K562 (cell line): Measurements from ENCODE around the gene CD164L2. TPM values are rescaled to one million over a fixed set of nuclear protein-coding genes. Genes with fewer than 3 reads are reported as not detected.

Experiments used
- ATF2 ChIP-seq: sonication (generic); formaldehyde crosslinking; IDR thresholded peaks from 2 replicates; pipeline ENCODE4 v1.8.1; 2022; ENCODE audit warnings: missing genetic modification reagents
- ATF7 ChIP-seq: fragments of 450-650 bp; IDR thresholded peaks from 2 replicates; pipeline ENCODE4 v1.7.1; 2014; ENCODE audit warnings: mild to moderate bottlenecking, moderate library complexity
- CREB1 ChIP-seq, 2 experiments: sonication (generic) in 1 of 2; formaldehyde crosslinking in 1 of 2; IDR thresholded peaks; 2 replicates each; pipeline versions ENCODE4 v1.6.1 to v1.8.0; 2012 to 2022; ENCODE audit warnings: inconsistent platforms in 1 of 2, mild to moderate bottlenecking in 1 of 2, missing genetic modification reagents in 1 of 2, moderate library complexity in 1 of 2
- CREM ChIP-seq: IDR thresholded peaks from 2 replicates; pipeline ENCODE4 v1.6.1; 2014; ENCODE audit warnings: antibody characterized with exemption, low read depth
- DLX4 ChIP-seq: fragments of 250-450 bp; sonication (Bioruptor Pico); IDR thresholded peaks from 2 replicates; pipeline ENCODE4 v1.6.1; 2021; ENCODE audit warnings: mild to moderate bottlenecking
- E2F6 ChIP-seq, 2 experiments: IDR thresholded peaks; 2 replicates each; pipeline ENCODE4 v1.6.1; 2011; ENCODE audit warnings: borderline replicate concordance in 1 of 2, control low read depth in 1 of 2, low read depth in 1 of 2, low read length in 1 of 2, mild to moderate bottlenecking in 1 of 2, mixed read lengths in 1 of 2, moderate library complexity in 1 of 2; ENCODE audit not compliant: insufficient read depth in 1 of 2, insufficient read length in 1 of 2, poor library complexity in 1 of 2, severe bottlenecking in 1 of 2; ENCODE audit errors: extremely low read depth in 1 of 2
- EWSR1 ChIP-seq: fragments of 450-650 bp; IDR thresholded peaks from 2 replicates; pipeline ENCODE4 v1.6.1; 2018; ENCODE audit warnings: borderline replicate concordance, mild to moderate bottlenecking, low read depth, moderate library complexity; ENCODE audit not compliant: partially characterized antibody
- GABPA ChIP-seq: fragments of 200-800 bp; sonication (Bioruptor generic); conservative IDR thresholded peaks from 2 replicates; pipeline ENCODE4 v1.6.1; 2016; ENCODE audit warnings: low read depth, missing genetic modification characterization, missing compliant biosample characterization
- MEIS2 ChIP-seq: fragments of 450-650 bp; IDR thresholded peaks from 2 replicates; pipeline ENCODE4 v1.6.1; 2014; ENCODE audit warnings: mild to moderate bottlenecking; ENCODE audit not compliant: partially characterized antibody
- MLX ChIP-seq, 2 experiments: fragments of 450-650 bp in 1 of 2; sonication (generic) in 1 of 2; formaldehyde crosslinking; conservative IDR thresholded peaks; 2 replicates each; pipeline versions ENCODE4 v1.4.0 to v1.8.1; 2020 to 2022; ENCODE audit warnings: mild to moderate bottlenecking in 1 of 2, missing genetic modification reagents in 1 of 2
- MYBL2 ChIP-seq, 2 experiments: fragments of 450-650 bp in 1 of 2; sonication (generic) in 1 of 2; formaldehyde crosslinking in 1 of 2; IDR thresholded peaks; 2 replicates each; pipeline versions ENCODE4 v1.6.1 to v1.8.1; 2017 to 2022; ENCODE audit warnings: borderline replicate concordance in 1 of 2, inconsistent platforms in 1 of 2, low read depth in 1 of 2, mild to moderate bottlenecking in 1 of 2, missing genetic modification reagents in 1 of 2, moderate library complexity in 1 of 2
- POLR2AphosphoS5 ChIP-seq: IDR thresholded peaks from 2 replicates; pipeline ENCODE4 v1.6.1; 2011; ENCODE audit warnings: mild to moderate bottlenecking, low read depth, low read length, moderate library complexity; ENCODE audit not compliant: control insufficient read depth, insufficient read depth
- ZBTB12 ChIP-seq: fragments of 250-450 bp; sonication (Bioruptor Pico); IDR thresholded peaks from 2 replicates; pipeline ENCODE4 v1.4.0; 2020
- ZNF263 ChIP-seq: sonication (generic); formaldehyde crosslinking; IDR thresholded peaks from 2 replicates; pipeline ENCODE4 v1.8.0; 2022; ENCODE audit warnings: mild to moderate bottlenecking, missing genetic modification reagents, borderline replicate concordance
- polyA plus RNA-seq, 8 experiments: library from polyadenylated mRNA; depleted of rRNA in 4 of 8; stranded (reverse) in 5 of 8; unstranded in 3 of 8; fragments of >200 nt; fragmentation: Nextera tagmentation in 2 of 8; fragmentation: Illumina TruSeq in 1 of 8; extraction: Ambion mirVana in 2 of 8; extraction: Trizol in 1 of 8; gene quantifications; 2 replicates each; pipeline versions ENCODE4 v1.2.1 to v1.2.3, GENCODE V29; 2011 to 2014; ENCODE audit warnings: inconsistent platforms in 1 of 8, missing spikeins in 1 of 8
- total RNA-seq, 7 experiments: library from RNA; depleted of rRNA in 6 of 7; stranded (reverse); fragments of >200 nt in 6 of 7; fragmentation: Illumina TruSeq in 2 of 7; extraction: Trizol in 2 of 7; gene quantifications; 2 replicates each; pipeline versions ENCODE4 v1.2.1 to v1.2.3, GENCODE V29; 2011 to 2021; ENCODE audit warnings: low replicate concordance in 1 of 7

The CD164L2 gene
- total and polyA plus RNA-seq, 9 of the 15 experiments (the other 6 are each of a cell fraction or from before 2014, with no cell fraction given) = 0.08 to 0.92 (median 0.38) TPM; not detected in 1

- TF ChIP-seq DLX4 = no peak
- TF ChIP-seq ATF2 = no peak
- no peak; the same call in 1 of the 2 replicates for TF ChIP-seq CREB1 (IDR thresholded peaks at IDR 0.05)
- 0 out of 2 replicates have a peak, but pooled peaks have one; percentile 38 for TF ChIP-seq CREB1 (CRISPR knock-in tag; IDR thresholded peaks at IDR 0.05)
- no peak for TF ChIP-seq ATF7
- peak in 1 of 2 experiments; percentile 11 for TF ChIP-seq E2F6 (IDR thresholded peaks at IDR 0.05; ENCODE audit: borderline replicate concordance in 1 of 2, extremely low read depth in 1 of 2, insufficient read depth in 1 of 2, insufficient read length in 1 of 2, low read depth in 1 of 2, low read length in 1 of 2, poor library complexity in 1 of 2, severe bottlenecking in 1 of 2)
- no peak for TF ChIP-seq GABPA (tag)
- TF ChIP-seq ZNF263 (CRISPR knock-in tag) = no peak
- no peak for TF ChIP-seq MLX (CRISPR knock-in tag; conservative IDR thresholded peaks at IDR 0.05)
- peak; percentile 56 for TF ChIP-seq MEIS2
- TF ChIP-seq MYBL2 (IDR thresholded peaks at IDR 0.05; ENCODE audit: low read depth) = no peak
- TF ChIP-seq MYBL2 (CRISPR knock-in tag; IDR thresholded peaks at IDR 0.05; ENCODE audit: borderline replicate concordance) = no peak
- no peak for TF ChIP-seq ZBTB12 (CRISPR knock-in tag)
- no peak for TF ChIP-seq EWSR1
- no peak for TF ChIP-seq POLR2AphosphoS5
- peak; percentile 61 for TF ChIP-seq CREM
Observed at GRCh38 chr1:27366113-27366410, 17.1 kb downstream of the CD164L2 start (continued).
